Uterus (tissue), 4 donors: ENCODE results near the gene DPRX. TPM values are rescaled to one million over a fixed set of nuclear protein-coding genes. Genes with fewer than 3 reads are reported as not detected.

Source experiments
- DNase-seq, 2 donors: peaks; one replicate each; pipeline ENCODE4 v3.0.0-alpha.2; 2019 to 2020
- H3K27ac ChIP-seq, 2 donors: fragments of 200-600 bp; sonication (generic); 1 replicate in 1 of 2; 2 replicates in 1 of 2; pipeline ENCODE4 v1.5.1; 2016 to 2018
- H3K27me3 ChIP-seq, 2 donors: fragments of 200-600 bp; sonication (generic); one replicate each; pipeline ENCODE4 v1.5.1; 2018 to 2019; ENCODE audit warnings: control low read depth in 1 of 2
- H3K36me3 ChIP-seq, 2 donors: fragments of 200-600 bp; sonication (generic); one replicate each; pipeline ENCODE4 v1.5.1; 2019; ENCODE audit warnings: control low read depth in 1 of 2
- H3K4me1 ChIP-seq, 2 donors: fragments of 200-600 bp; sonication (generic); one replicate each; pipeline ENCODE4 v1.5.1; 2018 to 2019; ENCODE audit warnings: control low read depth in 1 of 2
- H3K4me3 ChIP-seq, 2 donors: fragments of 200-600 bp; sonication (generic); 1 replicate in 1 of 2; 2 replicates in 1 of 2; pipeline ENCODE4 v1.5.1; 2018 to 2019; ENCODE audit warnings: mild to moderate bottlenecking in 1 of 2
- H3K9me3 ChIP-seq, 2 donors: fragments of 200-600 bp; sonication (generic); one replicate each; pipeline ENCODE4 v1.5.1; 2019; ENCODE audit warnings: control low read depth in 1 of 2
- POLR2A ChIP-seq, 2 donors: fragments of 450-650 bp; IDR thresholded peaks; one replicate each; pipeline ENCODE4 v1.6.1; 2016; ENCODE audit warnings: antibody characterized with exemption in 2 of 2, mild to moderate bottlenecking in 1 of 2, moderate library complexity in 1 of 2
- intact Hi-C: fragments of 100-400 bp; cut with DNase I; formaldehyde crosslinking; loops from one replicate; pipeline ENCODE4 v1.15.1; 2023; ENCODE audit warnings: low total_unique reads
- total RNA-seq, 4 donors: library from RNA; depleted of rRNA in 3 of 4; stranded (reverse); fragments of >200 nt in 3 of 4; gene quantifications; one replicate each; pipeline versions ENCODE4 v1.1.0 to v1.2.4, GENCODE V29; 2014 to 2023
- TF ChIP-seq, protein P1 (sequence below), 4 experiments: fragments of 200-600 bp in 2 of 4; fragments of 450-650 bp in 2 of 4; sonication (generic) in 2 of 4; IDR thresholded peaks; one replicate each; pipeline ENCODE4 v1.5.1; 2016 to 2019; ENCODE audit warnings: antibody characterized with exemption in 4 of 4, mild to moderate bottlenecking in 2 of 4, moderate library complexity in 1 of 4
- donor health status: DM: yes; HTN: yes; CAD: no.

The DPRX gene, protein sequence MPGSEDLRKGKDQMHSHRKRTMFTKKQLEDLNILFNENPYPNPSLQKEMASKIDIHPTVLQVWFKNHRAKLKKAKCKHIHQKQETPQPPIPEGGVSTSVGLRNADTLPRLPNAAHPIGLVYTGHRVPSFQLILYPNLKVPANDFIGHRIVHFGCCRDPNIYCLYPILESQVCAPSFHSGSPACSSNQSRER
- total RNA-seq: not detected

DNA sequence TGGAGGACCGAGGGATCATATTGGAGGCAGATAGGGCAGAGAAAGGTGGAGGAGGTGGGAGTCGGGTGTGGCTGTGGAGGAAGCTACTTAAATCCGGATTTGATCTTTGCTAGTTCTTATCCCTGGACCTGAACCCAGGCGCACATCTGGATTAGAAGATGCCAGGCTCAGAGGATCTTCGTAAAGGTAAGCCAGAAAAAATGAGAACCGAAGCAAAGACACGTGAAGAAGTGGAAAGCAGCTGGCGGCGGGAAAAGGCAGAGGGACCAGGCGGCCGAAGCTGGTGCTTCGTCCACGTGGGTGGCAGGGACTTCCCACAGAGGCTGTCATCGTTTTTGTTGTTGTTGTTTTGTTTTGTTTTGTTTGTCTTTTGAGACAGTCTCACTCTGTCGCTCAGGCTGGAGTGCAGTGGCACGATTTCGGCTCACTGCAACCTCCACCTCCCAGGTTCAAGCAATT is at the start of gene DPRX:
DPRX (plus strand) TSS at position 51 of the 459 bp plus-strand sequence; CDS start at position 159, 108 bp downstream.
- no peak within 1 kb of the TSS for H3K4me3 ChIP-seq
- no peaks in the 10 kb centered on the region for H3K4me1 ChIP-seq
- H3K27me3 ChIP-seq: no peaks in the 10 kb centered on the region
- no peak for DNase-seq
- H3K36me3 ChIP-seq: no peaks in the 10 kb centered on the region
- H3K27ac ChIP-seq: no peak within 1 kb of the TSS
- TF ChIP-seq, protein P1, sequence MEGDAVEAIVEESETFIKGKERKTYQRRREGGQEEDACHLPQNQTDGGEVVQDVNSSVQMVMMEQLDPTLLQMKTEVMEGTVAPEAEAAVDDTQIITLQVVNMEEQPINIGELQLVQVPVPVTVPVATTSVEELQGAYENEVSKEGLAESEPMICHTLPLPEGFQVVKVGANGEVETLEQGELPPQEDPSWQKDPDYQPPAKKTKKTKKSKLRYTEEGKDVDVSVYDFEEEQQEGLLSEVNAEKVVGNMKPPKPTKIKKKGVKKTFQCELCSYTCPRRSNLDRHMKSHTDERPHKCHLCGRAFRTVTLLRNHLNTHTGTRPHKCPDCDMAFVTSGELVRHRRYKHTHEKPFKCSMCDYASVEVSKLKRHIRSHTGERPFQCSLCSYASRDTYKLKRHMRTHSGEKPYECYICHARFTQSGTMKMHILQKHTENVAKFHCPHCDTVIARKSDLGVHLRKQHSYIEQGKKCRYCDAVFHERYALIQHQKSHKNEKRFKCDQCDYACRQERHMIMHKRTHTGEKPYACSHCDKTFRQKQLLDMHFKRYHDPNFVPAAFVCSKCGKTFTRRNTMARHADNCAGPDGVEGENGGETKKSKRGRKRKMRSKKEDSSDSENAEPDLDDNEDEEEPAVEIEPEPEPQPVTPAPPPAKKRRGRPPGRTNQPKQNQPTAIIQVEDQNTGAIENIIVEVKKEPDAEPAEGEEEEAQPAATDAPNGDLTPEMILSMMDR (IDR thresholded peaks at IDR 0.05): no peak
- no peak for TF ChIP-seq POLR2A (IDR thresholded peaks at IDR 0.05)
- intact Hi-C loops: no loop called here
- H3K9me3 ChIP-seq: no peaks in the 10 kb centered on the region

DNA sequence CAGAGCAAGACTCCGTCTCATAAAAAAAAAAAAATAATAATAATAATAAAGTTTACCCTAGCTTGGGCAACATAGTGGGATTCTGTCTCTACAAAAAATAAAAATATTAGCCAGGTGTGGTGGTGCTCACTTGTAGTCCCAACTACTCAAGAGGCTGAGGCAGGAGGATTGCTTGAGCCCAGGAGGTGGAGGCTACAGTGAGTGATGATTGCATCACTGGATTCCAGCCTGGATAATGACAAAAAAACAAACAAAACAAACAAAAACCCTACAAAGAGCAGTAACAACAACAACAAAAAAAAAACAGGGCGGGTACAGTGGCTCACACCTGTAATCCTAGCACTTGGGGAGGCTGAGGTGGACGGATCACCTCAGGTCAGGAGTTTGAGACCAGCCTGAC is 48.6 kb upstream of the DPRX start:
- DNase-seq: no peak
- H3K36me3 ChIP-seq: no peaks in the 10 kb centered on the region
- H3K9me3 ChIP-seq: no peaks in the 10 kb centered on the region
- TF ChIP-seq POLR2A (IDR thresholded peaks at IDR 0.05): no peak
- TF ChIP-seq, protein P1 (IDR thresholded peaks at IDR 0.05): no peak
- H3K4me1 ChIP-seq: no peaks in the 10 kb centered on the region
- intact Hi-C loops: no loop called here
- no peaks in the 10 kb centered on the region for H3K27me3 ChIP-seq
- H3K4me3 ChIP-seq: no peak overlapping the region
- no peak overlapping the region for H3K27ac ChIP-seq

DNA sequence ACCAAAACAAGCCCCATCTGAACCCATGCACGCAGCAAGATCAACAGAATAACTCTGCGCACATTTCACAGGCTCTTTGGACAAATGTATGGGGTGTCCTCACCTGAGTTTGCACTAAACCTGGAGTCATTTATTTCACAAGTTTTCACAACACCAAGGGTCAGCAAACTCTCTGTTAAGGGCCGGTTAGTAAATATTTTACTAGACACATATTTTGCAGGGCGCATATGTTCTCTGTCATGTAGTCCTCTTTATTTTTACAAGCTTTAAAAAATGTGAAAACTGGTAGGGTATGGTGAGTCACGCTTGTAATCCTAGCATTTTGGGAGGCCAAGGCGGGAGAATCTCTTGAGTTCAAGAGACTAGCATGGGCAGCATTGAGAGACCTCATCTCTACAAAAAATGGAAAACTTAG is 45.5 kb upstream of the DPRX start:
- Histone ChIP-seq H3K36me3 (no peaks in the 10 kb centered on the region), H3K27me3 (no peaks in the 10 kb centered on the region), H3K4me1 (no peaks in the 10 kb centered on the region), H3K4me3 (no peak overlapping the region), H3K27ac (no peak overlapping the region), H3K9me3 (no peaks in the 10 kb centered on the region)
- DNase-seq: no peak
- intact Hi-C loops: no loop called here
- TF ChIP-seq, protein P1 (IDR thresholded peaks at IDR 0.05): no peak
- TF ChIP-seq POLR2A (IDR thresholded peaks at IDR 0.05): no peak

DNA sequence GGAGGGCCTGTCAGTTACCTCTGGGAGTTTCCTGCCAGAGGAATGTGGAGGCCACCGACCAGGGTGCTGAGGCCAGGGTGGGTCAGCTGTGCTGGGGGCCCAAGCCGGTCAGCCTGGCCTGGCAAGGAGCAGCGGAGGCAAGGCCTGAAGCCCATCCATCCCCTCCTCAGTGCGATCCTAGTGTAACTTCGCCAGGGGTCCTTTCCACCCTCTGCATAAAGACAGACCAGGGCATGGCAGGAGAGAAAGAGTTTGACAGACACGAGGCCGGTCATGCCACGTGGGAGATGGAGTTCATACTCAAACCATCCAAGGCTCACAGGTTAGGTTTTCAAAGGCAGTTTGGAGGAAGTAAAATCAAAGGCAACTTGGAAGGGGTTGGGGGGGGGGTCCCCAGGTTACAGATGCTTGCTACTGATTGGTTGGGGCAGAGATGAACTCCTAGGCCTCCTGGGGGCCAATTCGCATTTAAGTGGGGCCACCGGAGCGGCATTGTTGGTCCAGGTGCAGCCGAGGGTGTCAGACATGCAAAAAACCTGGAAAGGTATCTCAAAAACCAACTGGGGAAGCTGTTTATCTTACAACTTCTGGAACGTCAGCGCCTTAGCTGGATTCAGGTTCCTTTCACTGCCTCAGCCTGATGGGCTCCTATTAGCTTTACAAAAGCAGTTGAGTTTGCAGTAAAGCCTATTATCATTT is 36.8 kb upstream of the DPRX start:
- no peak for TF ChIP-seq POLR2A (IDR thresholded peaks at IDR 0.05)
- TF ChIP-seq, protein P1 (IDR thresholded peaks at IDR 0.05): no peak
- no peaks in the 10 kb centered on the region for H3K36me3 ChIP-seq
- no peak for DNase-seq
- no peak overlapping the region for H3K4me3 ChIP-seq
- intact Hi-C loops: no loop called here
- no peaks in the 10 kb centered on the region for H3K9me3 ChIP-seq
- no peaks in the 10 kb centered on the region for H3K27me3 ChIP-seq
- no peaks in the 10 kb centered on the region for H3K4me1 ChIP-seq
- H3K27ac ChIP-seq: no peak overlapping the region

DNA sequence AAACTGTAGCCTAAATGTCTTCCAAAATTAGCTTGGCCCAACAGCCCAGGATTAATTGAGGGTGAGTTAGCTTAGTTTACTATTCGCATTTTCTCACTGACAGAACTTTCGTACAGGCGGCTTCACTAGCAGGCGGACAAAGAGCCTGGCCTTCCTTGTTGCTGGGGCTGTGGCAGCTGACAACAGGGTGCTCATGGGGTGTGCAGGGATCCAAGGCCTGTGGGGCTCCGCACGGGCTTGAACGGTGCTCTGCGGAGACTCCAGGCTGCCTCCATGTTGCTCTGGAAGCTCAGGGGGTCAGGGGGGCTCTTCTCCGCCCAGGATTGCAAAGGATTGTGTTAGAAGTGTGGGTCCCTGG is 36.3 kb upstream of the DPRX start:
- no peak for DNase-seq
- H3K4me3 ChIP-seq: no peak overlapping the region
- intact Hi-C loops: no loop called here
- H3K27ac ChIP-seq: no peak overlapping the region
- no peaks in the 10 kb centered on the region for H3K9me3 ChIP-seq
- no peaks in the 10 kb centered on the region for H3K36me3 ChIP-seq
- no peaks in the 10 kb centered on the region for H3K4me1 ChIP-seq
- no peak for TF ChIP-seq POLR2A (IDR thresholded peaks at IDR 0.05)
- TF ChIP-seq, protein P1 (IDR thresholded peaks at IDR 0.05): no peak
- no peaks in the 10 kb centered on the region for H3K27me3 ChIP-seq
